Smooth muscle cell of the brain vasculature (primary cell): ENCODE data around the gene RENBP.

Source experiments
- DNase-seq: peaks from one replicate; pipeline ENCODE4 v3.0.0-alpha.2; 2012; ENCODE audit warnings: low read depth, low spot score

The RENBP gene

GRCh38 chrX:153934148-153934761, 10.2 kb downstream of the RENBP start:
- DNase-seq, result no peak

- no peak for DNase-seq
These were observed 10.7 kb downstream of the RENBP start for GRCh38 chrX:153933748-153934147.

GRCh38 chrX:153932220-153932915, 12.1 kb downstream of the RENBP start:
- no peak for DNase-seq

GRCh38 chrX:153931748-153932147, 12.7 kb downstream of the RENBP start:
- no peak for DNase-seq

- no peak for DNase-seq
These were observed 13.3 kb downstream of the RENBP start for GRCh38 chrX:153931151-153931550.

GRCh38 chrX:153930011-153930910, 14.2 kb downstream of the RENBP start:
- DNase-seq, result no peak

GRCh38 chrX:153929576-153929975, 14.9 kb downstream of the RENBP start:
- no peak for DNase-seq

- no peak for DNase-seq
These were observed 15.6 kb downstream of the RENBP start for GRCh38 chrX:153928846-153929245.

- DNase-seq, result peak; percentile 93
These were observed 16.3 kb downstream of the RENBP start for GRCh38 chrX:153927922-153928760.

- DNase-seq, result no peak
These were observed 16.8 kb downstream of the RENBP start for GRCh38 chrX:153927672-153927921.

- no peak for DNase-seq
These were observed 17.4 kb downstream of the RENBP start for GRCh38 chrX:153926858-153927671.

- DNase-seq, result no peak
These were observed 17.9 kb downstream of the RENBP start for GRCh38 chrX:153926552-153926857.

GRCh38 chrX:153925739-153926551, 18.5 kb downstream of the RENBP start, which contains the start of gene ARHGAP4:
Gene ARHGAP4 (minus strand): TSS chrX:153926264. CDS start chrX:153926202, 62 bp downstream.
- DNase-seq, result no peak

- no peak for DNase-seq
These were observed 19.1 kb downstream of the RENBP start for GRCh38 chrX:153925387-153925738.

GRCh38 chrX:153924149-153924861, 20.1 kb downstream of the RENBP start:
- DNase-seq, result no peak

- DNase-seq, result no peak
These were observed 21.2 kb downstream of the RENBP start for GRCh38 chrX:153922932-153923857.

- DNase-seq, result no peak
These were observed 22.7 kb downstream of the RENBP start for GRCh38 chrX:153921511-153922446.
